Activated CD4-positive, alpha-beta T cell treated with anti-CD3 and anti-CD28 coated beads, Interleukin-2, Interleukin-6, amounts not matched to agents 100 ng/mL and 50 ng/mL, durations not matched to agents 16 hours and 8 hours (primary cell): ENCODE data around the gene AMPH.
"Not testable (repeated sequence)": the region's sequence is repeated elsewhere in the genome, so short reads cannot be mapped to it uniquely, and the experiment has no call there.

ENCODE experiments used
- DNase-seq: peaks from one replicate; pipeline ENCODE4 v3.0.0-alpha.2; 2020

Gene AMPH

GRCh38 chr7:38625866-38626265, 5.3 kb downstream of the AMPH start:
- no peak for DNase-seq

GRCh38 chr7:38615665-38616064, 15.5 kb downstream of the AMPH start:
- no peak for DNase-seq

GRCh38 chr7:38607466-38607865, 23.7 kb downstream of the AMPH start:
- no peak for DNase-seq

GRCh38 chr7:38600741-38601140, 30.4 kb downstream of the AMPH start:
- no peak for DNase-seq

GRCh38 chr7:38594949-38595348, 36.2 kb downstream of the AMPH start:
- DNase-seq = no peak

DNA sequence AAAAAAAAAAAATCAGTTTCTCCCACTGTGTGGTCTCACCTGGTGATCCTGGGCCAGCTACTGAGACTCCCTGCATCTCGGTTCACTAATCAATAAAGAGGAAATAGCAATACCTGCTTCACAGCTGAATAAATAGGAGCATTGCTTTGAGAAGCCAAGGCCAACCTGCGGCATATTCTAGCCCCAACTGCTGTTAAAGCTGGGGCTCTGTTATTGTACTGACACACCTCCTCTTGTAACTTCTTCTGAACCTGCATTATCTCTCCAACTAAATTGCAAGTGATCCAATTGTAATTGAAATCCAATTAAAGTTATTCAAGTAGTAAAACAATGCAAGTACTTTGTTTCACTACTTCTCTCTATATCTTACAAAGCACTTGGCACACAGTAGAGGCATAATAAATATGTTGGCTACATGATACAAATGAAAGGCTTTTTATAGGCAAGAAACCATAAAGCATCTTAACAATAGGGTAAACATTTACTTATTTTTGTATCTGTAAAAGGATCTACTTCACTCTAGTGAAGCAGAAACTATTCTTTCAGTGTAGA, 38.4 kb downstream of the AMPH start:
- no peak for DNase-seq

DNA sequence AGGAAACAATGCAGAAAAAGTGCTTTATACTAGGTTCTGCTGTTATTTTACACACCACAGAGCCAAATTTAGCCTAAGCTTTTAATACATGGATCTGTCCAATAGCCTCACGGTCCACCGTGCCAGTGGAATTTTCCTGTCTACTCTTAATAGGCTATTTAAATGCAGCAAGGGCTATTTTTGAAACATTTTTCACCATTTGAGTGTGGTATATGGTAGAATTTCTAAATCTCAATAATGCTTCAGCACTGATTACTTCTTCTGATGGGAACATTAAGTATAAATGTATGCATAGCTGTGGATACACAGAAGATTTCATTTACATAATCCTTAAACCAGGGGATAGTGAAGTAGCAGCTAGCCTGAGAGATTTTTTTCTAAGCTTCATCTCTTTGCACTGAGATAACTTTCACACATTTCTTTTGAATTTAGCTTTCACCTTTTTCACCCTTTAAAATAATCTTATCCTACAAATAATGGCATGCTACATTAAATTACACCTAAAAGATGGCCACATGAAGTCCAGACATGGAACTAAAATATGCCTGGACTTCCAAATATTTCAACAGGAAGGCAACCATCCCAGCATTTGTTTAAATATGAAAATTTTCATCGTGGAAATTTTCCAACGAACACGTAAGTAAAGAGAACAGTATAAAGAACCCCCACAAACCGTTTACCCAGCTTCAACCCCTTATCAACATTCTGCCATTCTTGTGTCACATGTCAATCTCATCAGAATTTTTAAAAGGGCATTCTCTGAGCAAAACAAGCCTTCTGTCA, 45.4 kb downstream of the AMPH start:
- DNase-seq = no peak

- DNase-seq = no peak
Observed at GRCh38 chr7:38584443-38585210, 46.5 kb downstream of the AMPH start.

DNA sequence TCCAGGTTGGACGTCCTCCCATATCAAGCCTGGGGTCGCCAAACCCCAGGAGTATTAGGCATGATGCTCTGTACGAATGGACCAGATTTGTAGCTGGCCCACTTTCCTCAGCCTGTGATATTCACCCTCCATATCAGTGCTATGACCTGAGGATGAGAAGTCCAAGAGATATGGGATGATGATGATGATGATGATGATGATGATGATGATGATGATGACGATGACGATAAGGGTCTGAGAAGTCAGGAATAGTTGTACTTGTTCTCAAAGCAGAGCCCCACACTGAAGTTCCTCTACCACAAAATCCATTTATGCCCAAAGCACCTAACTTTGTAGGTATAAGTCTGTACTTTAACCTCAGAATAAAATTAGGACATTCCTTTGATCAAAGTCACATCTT, 50.7 kb downstream of the AMPH start:
- no peak for DNase-seq

- no peak for DNase-seq
Observed at GRCh38 chr7:38574086-38574485, 57.1 kb downstream of the AMPH start.

- not testable (repeated sequence) for DNase-seq
Observed at GRCh38 chr7:38571620-38572019, 59.6 kb downstream of the AMPH start.

GRCh38 chr7:38568497-38568896, 62.7 kb downstream of the AMPH start:
- no peak for DNase-seq

- DNase-seq = no peak
Observed at GRCh38 chr7:38565289-38565688, 65.9 kb downstream of the AMPH start.

DNA sequence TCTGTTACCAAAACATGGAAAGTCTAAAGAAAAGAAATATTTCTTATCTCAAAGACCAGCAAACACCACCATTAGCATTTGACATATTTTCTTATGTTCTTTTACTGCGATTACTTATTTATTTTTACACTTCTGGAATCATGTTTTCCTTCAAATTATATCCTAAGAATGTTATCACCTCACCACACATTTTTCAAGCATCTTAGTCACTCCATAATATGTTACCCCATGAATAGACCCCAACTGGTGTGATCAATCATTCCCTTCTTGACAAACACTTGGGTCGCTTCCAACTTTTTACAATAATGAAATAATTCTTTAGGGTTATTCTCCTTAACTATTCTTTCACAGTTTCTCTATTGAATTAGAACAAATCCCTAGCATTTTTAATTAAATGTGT, 67.4 kb downstream of the AMPH start:
- no peak for DNase-seq

- no peak for DNase-seq
Observed at GRCh38 chr7:38561166-38561565, 70.0 kb downstream of the AMPH start.

DNA sequence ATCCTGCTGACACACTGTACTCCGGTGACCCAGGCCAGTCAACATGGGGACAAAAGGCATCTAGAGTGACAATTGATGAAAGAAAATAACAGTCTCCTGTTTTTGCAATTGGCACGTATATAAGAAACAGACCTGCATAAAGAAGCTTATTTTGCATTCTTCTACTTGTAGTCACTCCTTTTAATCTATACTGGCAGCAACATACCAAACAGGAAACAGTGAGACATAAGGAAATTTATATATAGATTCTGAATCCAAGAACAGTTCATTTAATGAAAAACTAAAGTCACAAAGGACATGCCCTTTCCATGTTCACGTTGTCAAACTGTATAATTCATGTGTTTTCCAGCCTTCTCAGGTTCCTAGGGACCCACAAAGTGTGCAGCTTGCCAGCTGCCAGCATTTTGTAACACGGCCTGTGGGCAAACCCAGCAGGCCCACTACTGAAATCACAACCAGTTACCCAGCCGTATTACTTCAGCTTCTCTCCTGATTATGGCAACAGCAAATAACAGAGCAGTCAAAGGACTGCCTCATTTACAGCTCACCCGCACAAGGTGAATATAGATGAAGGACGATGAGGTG, 72.3 kb downstream of the AMPH start:
- no peak for DNase-seq

- no peak for DNase-seq
Observed at GRCh38 chr7:38554586-38554985, 76.6 kb downstream of the AMPH start.

DNA sequence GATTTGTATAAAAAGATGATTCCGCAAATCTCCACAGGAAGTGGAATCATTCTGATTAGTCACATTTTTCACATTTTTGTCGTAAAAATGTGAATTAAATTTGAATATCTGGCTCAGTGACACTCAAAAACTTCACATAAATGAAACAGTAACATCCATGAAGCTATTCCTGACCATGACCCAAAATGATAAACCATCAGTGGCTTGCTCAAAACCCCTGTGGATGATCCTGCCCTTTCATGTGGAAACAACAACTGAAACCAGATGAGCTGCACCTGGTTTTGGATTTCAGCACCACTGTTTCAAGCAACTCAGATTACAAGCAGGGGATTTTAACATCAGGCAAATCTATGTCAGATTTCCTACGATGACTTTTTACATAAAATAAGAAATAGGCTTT, 80.3 kb downstream of the AMPH start:
- DNase-seq = no peak

DNA sequence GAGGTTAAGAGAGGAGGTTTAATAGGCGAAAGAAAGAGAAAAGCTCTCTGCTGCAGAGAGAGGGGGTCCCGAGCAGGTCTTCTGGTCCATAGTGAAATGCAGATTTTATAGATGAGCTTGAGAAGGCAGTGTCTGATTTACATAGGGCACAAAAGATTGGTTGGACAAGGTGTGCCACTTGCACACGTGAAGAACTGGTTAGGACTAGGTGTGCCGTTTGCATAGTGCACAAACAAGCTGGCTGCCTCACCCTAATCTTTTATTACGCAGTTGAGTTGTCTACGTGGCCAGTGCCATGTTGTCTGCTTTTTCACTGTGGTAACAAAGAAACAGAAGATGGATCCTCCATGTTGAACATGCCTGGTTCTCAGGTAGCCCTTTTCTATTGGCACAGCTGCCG, 82.6 kb downstream of the AMPH start:
- no peak for DNase-seq

GRCh38 chr7:38546763-38547162, 84.4 kb downstream of the AMPH start:
- no peak for DNase-seq

- no peak for DNase-seq
Observed at GRCh38 chr7:38545977-38546376, 85.2 kb downstream of the AMPH start.

- no peak for DNase-seq
Observed at GRCh38 chr7:38542156-38542555, 89.0 kb downstream of the AMPH start.

- no peak for DNase-seq
Observed at GRCh38 chr7:38541440-38541839, 89.7 kb downstream of the AMPH start.
